Thymus (tissue), 2 donors: ENCODE measurements around the gene STRN3. TPM values are rescaled to one million over a fixed set of nuclear protein-coding genes. Genes with fewer than 3 reads are reported as not detected.

Source experiments
- polyA plus RNA-seq: library from polyadenylated mRNA; stranded (reverse); fragments of 200-250 nt; gene quantifications from one replicate; pipeline ENCODE4 v1.2.3, GENCODE V29; 2013
- total RNA-seq: library from RNA; stranded (reverse); fragments of 120-200 nt; gene quantifications from one replicate; pipeline ENCODE4 v1.2.4, GENCODE V29; 2013
- donor health status: healthy.

STRN3 gene
- total and polyA plus RNA-seq, 2 donors, result 14.7 to 26.4 TPM

Other genes with a start within 250 kb of the STRN3 start
- gene COCH, start 151.8 kb downstream of the STRN3 start, total RNA-seq, result 1.7 TPM
- gene COCH, start 151.8 kb downstream of the STRN3 start, polyA plus RNA-seq, result 1.7 TPM
- gene AP4S1, start 730 bp downstream of the STRN3 start, total RNA-seq, result 9.9 TPM
- 13.0 TPM for gene AP4S1, start 730 bp downstream of the STRN3 start, polyA plus RNA-seq
- gene HECTD1, start 181.4 kb upstream of the STRN3 start, total RNA-seq, result 74.3 TPM
- 46.0 TPM for gene HECTD1, start 181.4 kb upstream of the STRN3 start, polyA plus RNA-seq